H1 (cell line): Measurements from ENCODE around the gene IFNL4.

Experiments used
- BRCA1 ChIP-seq: IDR thresholded peaks from 2 replicates; pipeline ENCODE4 v1.6.1; 2012; ENCODE audit warnings: low read depth, low read length, improper control_type of control experiment
- CEBPB ChIP-seq: IDR thresholded peaks from 2 replicates; pipeline ENCODE4 v1.6.1; 2012; ENCODE audit warnings: low read depth, low read length
- CHD2 ChIP-seq: IDR thresholded peaks from 2 replicates; pipeline ENCODE4 v1.6.1; 2012; ENCODE audit warnings: low read length, improper control_type of control experiment
- EZH2 ChIP-seq: fragments of 200-600 bp; sonication (generic); IDR thresholded peaks from 2 replicates; pipeline ENCODE4 v1.7.1; 2012; ENCODE audit warnings: low read depth, mild to moderate bottlenecking, moderate library complexity, low read length, inconsistent platforms; ENCODE audit not compliant: severe bottlenecking
- POLR2A ChIP-seq, 2 experiments: IDR thresholded peaks; 1 replicate in 1 of 2; 2 replicates in 1 of 2; pipeline ENCODE4 v1.6.1; 2011; ENCODE audit warnings: low read depth in 2 of 2, low read length in 2 of 2, mild to moderate bottlenecking in 2 of 2; ENCODE audit errors: control extremely low read depth in 1 of 2
- POLR2AphosphoS5 ChIP-seq: IDR thresholded peaks from 2 replicates; pipeline ENCODE4 v1.6.1; 2011; ENCODE audit warnings: low read depth, low read length
- RNF2 ChIP-seq: fragments of 200-900, 300-1000 bp; sonication (generic); IDR thresholded peaks from 2 replicates; pipeline ENCODE4 v1.7.1; 2016; ENCODE audit warnings: borderline replicate concordance, low read depth, mild to moderate bottlenecking, antibody characterized with exemption, low read length; ENCODE audit not compliant: poor library complexity, severe bottlenecking; ENCODE audit errors: missing control alignments
- TBP ChIP-seq: IDR thresholded peaks from 2 replicates; pipeline ENCODE4 v1.6.1; 2011; ENCODE audit warnings: low read depth, low read length, improper control_type of control experiment
- YY1 ChIP-seq: IDR thresholded peaks from 2 replicates; pipeline ENCODE4 v1.6.1; 2011; ENCODE audit warnings: low read depth, mild to moderate bottlenecking, low read length
- ZNF274 ChIP-seq: IDR thresholded peaks from 2 replicates; pipeline ENCODE4 v1.7.0; 2012; ENCODE audit warnings: low read length, borderline replicate concordance; ENCODE audit errors: extremely low read depth
- TF ChIP-seq, protein P1 (sequence below): IDR thresholded peaks from 2 replicates; pipeline ENCODE4 v1.6.1; 2012; ENCODE audit warnings: low read length, inconsistent platforms
- TF ChIP-seq, protein P2 (sequence below), 3 experiments: IDR thresholded peaks; 1 replicate in 2 of 3; 2 replicates in 1 of 3; pipeline versions ENCODE4 v1.5.1 to v1.6.1; 2011; ENCODE audit warnings: low read length in 3 of 3, mild to moderate bottlenecking in 3 of 3, inconsistent platforms in 2 of 3, low read depth in 1 of 3, moderate library complexity in 1 of 3; ENCODE audit not compliant: insufficient read depth in 1 of 3; ENCODE audit errors: control extremely low read depth in 1 of 3

DNA sequence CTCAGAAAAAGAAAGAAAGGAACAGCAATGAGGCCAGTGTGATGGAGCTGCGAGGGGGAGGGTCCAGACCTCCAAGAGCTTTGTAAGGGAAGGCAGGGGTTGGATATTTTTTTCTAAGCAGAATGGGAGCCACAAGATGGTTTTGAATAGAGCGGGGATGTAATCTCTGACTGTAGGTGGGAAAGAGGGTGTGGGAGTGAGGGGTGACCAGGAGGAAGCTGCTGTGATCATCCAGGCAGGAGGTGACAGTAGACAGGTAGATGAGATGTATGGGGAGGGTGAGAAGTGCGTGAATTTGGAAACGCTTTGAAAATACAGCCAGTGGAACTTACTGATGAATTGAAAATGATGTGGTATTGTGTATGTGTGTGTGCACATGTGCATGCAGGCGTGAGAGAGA, 26.9 kb upstream of the IFNL4 start:
- TF ChIP-seq, protein P1, sequence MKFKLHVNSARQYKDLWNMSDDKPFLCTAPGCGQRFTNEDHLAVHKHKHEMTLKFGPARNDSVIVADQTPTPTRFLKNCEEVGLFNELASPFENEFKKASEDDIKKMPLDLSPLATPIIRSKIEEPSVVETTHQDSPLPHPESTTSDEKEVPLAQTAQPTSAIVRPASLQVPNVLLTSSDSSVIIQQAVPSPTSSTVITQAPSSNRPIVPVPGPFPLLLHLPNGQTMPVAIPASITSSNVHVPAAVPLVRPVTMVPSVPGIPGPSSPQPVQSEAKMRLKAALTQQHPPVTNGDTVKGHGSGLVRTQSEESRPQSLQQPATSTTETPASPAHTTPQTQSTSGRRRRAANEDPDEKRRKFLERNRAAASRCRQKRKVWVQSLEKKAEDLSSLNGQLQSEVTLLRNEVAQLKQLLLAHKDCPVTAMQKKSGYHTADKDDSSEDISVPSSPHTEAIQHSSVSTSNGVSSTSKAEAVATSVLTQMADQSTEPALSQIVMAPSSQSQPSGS, result no peak
- TF ChIP-seq, protein P2, sequence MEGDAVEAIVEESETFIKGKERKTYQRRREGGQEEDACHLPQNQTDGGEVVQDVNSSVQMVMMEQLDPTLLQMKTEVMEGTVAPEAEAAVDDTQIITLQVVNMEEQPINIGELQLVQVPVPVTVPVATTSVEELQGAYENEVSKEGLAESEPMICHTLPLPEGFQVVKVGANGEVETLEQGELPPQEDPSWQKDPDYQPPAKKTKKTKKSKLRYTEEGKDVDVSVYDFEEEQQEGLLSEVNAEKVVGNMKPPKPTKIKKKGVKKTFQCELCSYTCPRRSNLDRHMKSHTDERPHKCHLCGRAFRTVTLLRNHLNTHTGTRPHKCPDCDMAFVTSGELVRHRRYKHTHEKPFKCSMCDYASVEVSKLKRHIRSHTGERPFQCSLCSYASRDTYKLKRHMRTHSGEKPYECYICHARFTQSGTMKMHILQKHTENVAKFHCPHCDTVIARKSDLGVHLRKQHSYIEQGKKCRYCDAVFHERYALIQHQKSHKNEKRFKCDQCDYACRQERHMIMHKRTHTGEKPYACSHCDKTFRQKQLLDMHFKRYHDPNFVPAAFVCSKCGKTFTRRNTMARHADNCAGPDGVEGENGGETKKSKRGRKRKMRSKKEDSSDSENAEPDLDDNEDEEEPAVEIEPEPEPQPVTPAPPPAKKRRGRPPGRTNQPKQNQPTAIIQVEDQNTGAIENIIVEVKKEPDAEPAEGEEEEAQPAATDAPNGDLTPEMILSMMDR (IDR thresholded peaks at IDR 0.05; ENCODE audit: control extremely low read depth in 1 of 3, insufficient read depth in 1 of 3, low read depth in 1 of 3, low read length in 3 of 3), result no peak
- TF ChIP-seq POLR2AphosphoS5 (no peak), CHD2 (no peak), CEBPB (no peak), ZNF274 (no peak), RNF2 (no peak), BRCA1 (no peak), YY1 (no peak), EZH2 (no peak), TBP (no peak), POLR2A (IDR thresholded peaks at IDR 0.05; ENCODE audit: control extremely low read depth in 1 of 2, low read depth in 2 of 2, low read length in 2 of 2) (no peak)
